Endothelial cell of umbilical vein (primary cell): ENCODE data around the gene GATA3. TPM values are rescaled to one million over a fixed set of nuclear protein-coding genes. Genes with fewer than 3 reads are reported as not detected.

Experiments used
- BruUV-seq: library from RNA; stranded (reverse); fragments of 400-500 nt; replicated peaks from 2 replicates; lab custom pipeline; 2021; lab: Mats Ljungman, UMichigan
- CTCF ChIA-PET: fragments of 300-600, 350-600 bp; sonication (Branson Sonifier 250); formaldehyde crosslinking; loops from one replicate; lab custom pipeline; 2021; ENCODE audit warnings: antibody characterized with exemption, inconsistent platforms; lab: Charles Lee
- POLR2A ChIA-PET: fragments of 300-600, 350-600 bp; sonication (Branson Sonifier 250); formaldehyde crosslinking; loops from one replicate; lab custom pipeline; 2021; ENCODE audit warnings: antibody characterized with exemption, inconsistent platforms; lab: Charles Lee
- DNase-seq: peaks from one replicate; pipeline ENCODE4 v3.0.0-alpha.2; 2011; ENCODE audit warnings: low read depth, low spot score
- FAIRE-seq: peaks from 2 replicates; lab custom pipeline; 2011; peaks lifted over from hg19 to GRCh38; lab: Jason Lieb, UNC
- H2AFZ ChIP-seq: 2 replicates; pipeline ENCODE4 v1.6.0; 2012; ENCODE audit warnings: low read depth, low read length, control low read depth, inconsistent platforms
- H3K27ac ChIP-seq: 2 replicates; pipeline ENCODE4 v1.5.1; 2011; ENCODE audit warnings: low read depth, mild to moderate bottlenecking, control low read depth, low read length, moderate library complexity; ENCODE audit not compliant: insufficient read depth
- H3K27me3 ChIP-seq, 2 experiments: 2 replicates each; pipeline versions ENCODE4 v1.6.0 to v1.6.1; 2011; ENCODE audit warnings: low read length in 2 of 2, mixed read lengths in 1 of 2; ENCODE audit not compliant: control insufficient read depth in 2 of 2, insufficient read depth in 2 of 2
- H3K36me3 ChIP-seq, 2 experiments: 2 replicates in 1 of 2; 3 replicates in 1 of 2; pipeline ENCODE4 v1.5.1; 2011; ENCODE audit warnings: low read length in 2 of 2, mild to moderate bottlenecking in 1 of 2, moderate library complexity in 1 of 2; ENCODE audit not compliant: control insufficient read depth in 2 of 2, insufficient read depth in 2 of 2; ENCODE audit errors: extremely low read depth in 1 of 2
- H3K4me1 ChIP-seq: 3 replicates; pipeline ENCODE4 v1.5.1; 2011; ENCODE audit warnings: mild to moderate bottlenecking, low read length; ENCODE audit not compliant: control insufficient read depth, insufficient read depth; ENCODE audit errors: extremely low read depth
- H3K4me2 ChIP-seq: 2 replicates; pipeline ENCODE4 v1.6.1; 2011; ENCODE audit warnings: low read length, control low read depth, mixed read lengths; ENCODE audit not compliant: insufficient read depth
- H3K4me3 ChIP-seq, 3 experiments: fragments of 200-600 bp in 1 of 3; sonication (generic), shearing (Covaris generic) in 1 of 3; replicated peaks in 1 of 3; 2 replicates each; pipeline ENCODE4 v1.5.1; 2011 to 2016; ENCODE audit warnings: control low read depth in 3 of 3, low read length in 3 of 3, mild to moderate bottlenecking in 2 of 3, inconsistent platforms in 1 of 3, low read depth in 1 of 3, moderate library complexity in 1 of 3; ENCODE audit not compliant: insufficient read depth in 1 of 3
- H3K79me2 ChIP-seq: 2 replicates; pipeline ENCODE4 v1.6.0; 2012; ENCODE audit warnings: low read length, inconsistent platforms; ENCODE audit not compliant: control insufficient read depth, insufficient read depth
- H3K9ac ChIP-seq: replicated peaks from 2 replicates; pipeline ENCODE3; 2011; ENCODE audit warnings: low read length, control low read depth; ENCODE audit not compliant: insufficient read depth; ENCODE audit errors: extremely low read depth
- H3K9me1 ChIP-seq: replicated peaks from 3 replicates; pipeline ENCODE4 v1.6.0; 2011; ENCODE audit warnings: mild to moderate bottlenecking, low read length; ENCODE audit not compliant: control insufficient read depth, insufficient read depth; ENCODE audit errors: extremely low read depth
- H3K9me3 ChIP-seq: replicated peaks from 2 replicates; pipeline ENCODE4 v1.5.1; 2012; ENCODE audit warnings: low read length, inconsistent platforms; ENCODE audit not compliant: control insufficient read depth, insufficient read depth
- H4K20me1 ChIP-seq: replicated peaks from 2 replicates; pipeline ENCODE3; 2011; ENCODE audit warnings: mild to moderate bottlenecking, low read length; ENCODE audit not compliant: control insufficient read depth, insufficient read depth; ENCODE audit errors: extremely low read depth
- EZH2 ChIP-seq: IDR thresholded peaks from 2 replicates; pipeline ENCODE4 v1.6.1; 2012; ENCODE audit warnings: borderline replicate concordance, low read depth, mild to moderate bottlenecking, moderate library complexity, low read length, inconsistent platforms; ENCODE audit not compliant: severe bottlenecking
- FOS ChIP-seq: IDR thresholded peaks from 2 replicates; pipeline ENCODE4 v1.6.1; 2011; ENCODE audit warnings: mild to moderate bottlenecking, low read length, moderate library complexity, borderline replicate concordance; ENCODE audit not compliant: insufficient read depth
- GATA2 ChIP-seq: IDR thresholded peaks from 2 replicates; pipeline ENCODE4 v1.7.0; 2011; ENCODE audit warnings: low read depth, mild to moderate bottlenecking, moderate library complexity, mixed read lengths, low read length; ENCODE audit not compliant: insufficient read length, insufficient read depth
- JUN ChIP-seq: IDR thresholded peaks from 2 replicates; pipeline ENCODE4 v1.6.1; 2011; ENCODE audit warnings: borderline replicate concordance, low read depth; ENCODE audit not compliant: insufficient read length, insufficient read depth
- MYC ChIP-seq: IDR thresholded peaks from one replicate; pipeline ENCODE4 v1.6.1; 2011; ENCODE audit warnings: mild to moderate bottlenecking, low read depth, low read length
- POLR2A ChIP-seq: IDR thresholded peaks from 2 replicates; pipeline ENCODE4 v1.6.1; 2012; ENCODE audit warnings: low read depth, mild to moderate bottlenecking, control low read depth, low read length
- POLR2AphosphoS5 ChIP-seq: IDR thresholded peaks from 2 replicates; pipeline ENCODE4 v1.6.1; 2012; ENCODE audit warnings: low read depth, mild to moderate bottlenecking, control low read depth, low read length, moderate library complexity; ENCODE audit not compliant: insufficient read depth
- dilution Hi-C: fragments of 300-500 bp; cut with MboI; formaldehyde crosslinking; loops from one replicate; pipeline ENCODE4 v1.15.0; 2019; ENCODE audit warnings: low sequenced_read_pairs; ENCODE audit not compliant: extremely low pct_ligation_motif_present
- intact Hi-C: fragments of 100-400 bp; cut with micrococcal nuclease; formaldehyde crosslinking; loops from one replicate; pipeline ENCODE4 v1.10.0; 2022
- polyA plus RNA-seq, 4 experiments: library from polyadenylated mRNA; depleted of rRNA in 3 of 4; stranded (reverse) in 3 of 4; unstranded in 1 of 4; fragments of >200 nt; gene quantifications; 2 replicates each; pipeline versions ENCODE4 v1.2.1 to v1.2.3, GENCODE V29; 2011 to 2012; ENCODE audit warnings: missing spikeins in 1 of 4
- total RNA-seq: library from RNA; stranded (reverse); gene quantifications from 2 replicates; pipeline ENCODE4 v1.2.3, GENCODE V29; 2021
- TF ChIP-seq, protein P1 (sequence below), 2 donors: IDR thresholded peaks; 1 replicate in 1 of 2; 2 replicates in 1 of 2; pipeline ENCODE4 v1.5.1; 2011; ENCODE audit warnings: low read length in 2 of 2, mild to moderate bottlenecking in 2 of 2, moderate library complexity in 2 of 2, control low read depth in 1 of 2, inconsistent platforms in 1 of 2, low read depth in 1 of 2; ENCODE audit not compliant: insufficient read depth in 1 of 2; ENCODE audit errors: extremely low read depth in 1 of 2
- TF ChIP-seq, protein P2 (sequence below): IDR thresholded peaks from 2 replicates; pipeline ENCODE4 v1.6.1; 2011; ENCODE audit not compliant: insufficient read depth, insufficient read length

The GATA3 gene
- total and polyA plus RNA-seq, 2 donors (not counting 3 experiments of a cell fraction or from before 2014, with no cell fraction given): 9.3 to 33.0 TPM

DNA sequence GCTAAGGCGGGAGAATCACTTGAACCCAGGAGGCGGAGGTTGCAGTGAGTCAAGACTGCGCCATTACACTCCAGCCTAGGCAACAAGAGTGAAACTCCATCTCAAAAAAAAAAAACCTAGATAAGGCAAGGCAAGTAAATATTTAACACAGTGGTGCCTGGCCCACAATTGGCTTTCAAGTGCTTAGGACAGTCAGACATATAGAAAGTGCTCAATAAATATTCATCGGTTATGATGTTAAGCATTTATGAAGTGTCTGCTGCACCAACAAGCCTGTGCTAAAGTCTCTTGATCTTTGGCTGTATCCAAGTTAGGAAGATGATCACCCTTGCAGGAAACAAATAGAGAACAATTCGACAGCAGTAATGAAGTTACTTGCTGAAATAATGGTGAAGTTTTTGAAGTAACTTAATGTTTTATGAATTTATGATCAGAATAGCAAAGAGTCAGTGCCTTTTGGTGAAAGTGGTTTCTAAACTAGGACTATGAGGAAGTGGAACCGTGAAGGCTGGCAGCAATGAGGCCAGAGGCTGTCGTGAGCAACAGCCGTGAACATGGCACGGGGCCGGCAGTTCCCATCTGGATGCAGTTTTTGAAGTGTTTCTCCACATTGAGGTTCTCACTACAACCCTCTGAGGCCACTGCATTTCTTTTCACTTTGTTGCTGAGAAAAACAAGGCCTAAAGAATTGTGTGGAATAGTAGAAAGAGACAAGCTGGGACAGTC is 48.1 kb upstream of the GATA3 start:
- FAIRE-seq (no peak), DNase-seq (no peak)
- Histone ChIP-seq H3K9me1 (no peaks in the 10 kb centered on the region), H3K4me3 (no peak overlapping the region), H2AFZ (no peak overlapping the region), H3K27me3 (no peaks in the 10 kb centered on the region), H3K36me3 (no peaks in the 10 kb centered on the region), H3K79me2 (no peaks in the 10 kb centered on the region), H3K4me2 (no peak overlapping the region), H3K27ac (no peak overlapping the region), H3K9ac (no peak overlapping the region), H4K20me1 (no peaks in the 10 kb centered on the region), H3K4me1 (no peaks in the 10 kb centered on the region), H3K9me3 (no peaks in the 10 kb centered on the region)
- TF ChIP-seq GATA2 (no peak), MYC (no peak), POLR2AphosphoS5 (no peak), JUN (no peak), EZH2 (no peak), POLR2A (no peak), FOS (no peak)
- TF ChIP-seq, protein P1, sequence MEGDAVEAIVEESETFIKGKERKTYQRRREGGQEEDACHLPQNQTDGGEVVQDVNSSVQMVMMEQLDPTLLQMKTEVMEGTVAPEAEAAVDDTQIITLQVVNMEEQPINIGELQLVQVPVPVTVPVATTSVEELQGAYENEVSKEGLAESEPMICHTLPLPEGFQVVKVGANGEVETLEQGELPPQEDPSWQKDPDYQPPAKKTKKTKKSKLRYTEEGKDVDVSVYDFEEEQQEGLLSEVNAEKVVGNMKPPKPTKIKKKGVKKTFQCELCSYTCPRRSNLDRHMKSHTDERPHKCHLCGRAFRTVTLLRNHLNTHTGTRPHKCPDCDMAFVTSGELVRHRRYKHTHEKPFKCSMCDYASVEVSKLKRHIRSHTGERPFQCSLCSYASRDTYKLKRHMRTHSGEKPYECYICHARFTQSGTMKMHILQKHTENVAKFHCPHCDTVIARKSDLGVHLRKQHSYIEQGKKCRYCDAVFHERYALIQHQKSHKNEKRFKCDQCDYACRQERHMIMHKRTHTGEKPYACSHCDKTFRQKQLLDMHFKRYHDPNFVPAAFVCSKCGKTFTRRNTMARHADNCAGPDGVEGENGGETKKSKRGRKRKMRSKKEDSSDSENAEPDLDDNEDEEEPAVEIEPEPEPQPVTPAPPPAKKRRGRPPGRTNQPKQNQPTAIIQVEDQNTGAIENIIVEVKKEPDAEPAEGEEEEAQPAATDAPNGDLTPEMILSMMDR (IDR thresholded peaks at IDR 0.05; ENCODE audit: extremely low read depth in 1 of 2, insufficient read depth in 1 of 2, low read depth in 1 of 2, low read length in 2 of 2): no peak
- TF ChIP-seq, protein P2, sequence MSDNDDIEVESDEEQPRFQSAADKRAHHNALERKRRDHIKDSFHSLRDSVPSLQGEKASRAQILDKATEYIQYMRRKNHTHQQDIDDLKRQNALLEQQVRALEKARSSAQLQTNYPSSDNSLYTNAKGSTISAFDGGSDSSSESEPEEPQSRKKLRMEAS: no peak
- intact Hi-C loops (no loop called here), dilution Hi-C loops (no loop called here)
- POLR2A ChIA-PET: no interaction called here
- BruUV-seq: no TSS peak
- CTCF ChIA-PET: no interaction called here
